ENCODE measurements around the gene GMDS. TPM values are rescaled to one million over a fixed set of nuclear protein-coding genes. Genes with fewer than 3 reads are reported as not detected.

Gene GMDS
- total RNA-seq, 4 donors from 2014 or later = 9.5 to 32.8 (median 22.4) TPM

- Histone ChIP-seq H3K9me3 (no peaks in the 10 kb centered on the region), H3K27ac (no peak overlapping the region), H3K36me3 (no peaks in the 10 kb centered on the region), H3K27me3 (no peaks in the 10 kb centered on the region), H3K4me3 (replicated peaks in 1 of 3) (no peak overlapping the region), H3K4me1 (no peaks in the 10 kb centered on the region)
- 95 to 98% methylated on average over 3 of the region's 3 CpGs for WGBS, 2 donors
- DNase-seq = no peak
- intact Hi-C loops (cut with DNase I) = no loop called here
- TF ChIP-seq CTCF (IDR thresholded peaks at IDR 0.05) (no peak), POLR2A (IDR thresholded peaks at IDR 0.05) (no peak)
Measured at GRCh38 chr6:2254747-2255146, 9.3 kb upstream of the GMDS start.

- WGBS, 2 donors = 94 to 98% methylated on average over 7 of the region's 7 CpGs
- no peak overlapping the region for H3K27ac ChIP-seq
- H3K9me3 ChIP-seq = no peaks in the 10 kb centered on the region
- H3K36me3 ChIP-seq = no peaks in the 10 kb centered on the region
- peaks cover 5 to 11% of the 10 kb centered on the region in 2 donors for H3K4me1 ChIP-seq
- TF ChIP-seq POLR2A (IDR thresholded peaks at IDR 0.05) = no peak
- TF ChIP-seq CTCF (IDR thresholded peaks at IDR 0.05) = no peak
- intact Hi-C loops (cut with DNase I) = loop anchor here (5.0 kb wide), 1 partner anchor 642 kb away; the partner anchor contains the start of gene FOXC1
- no peak overlapping the region for H3K4me3 ChIP-seq (replicated peaks in 1 of 3)
- H3K27me3 ChIP-seq = no peaks in the 10 kb centered on the region
- DNase-seq = no peak
Measured at GRCh38 chr6:2249126-2249525, 3.7 kb upstream of the GMDS start.

DNA sequence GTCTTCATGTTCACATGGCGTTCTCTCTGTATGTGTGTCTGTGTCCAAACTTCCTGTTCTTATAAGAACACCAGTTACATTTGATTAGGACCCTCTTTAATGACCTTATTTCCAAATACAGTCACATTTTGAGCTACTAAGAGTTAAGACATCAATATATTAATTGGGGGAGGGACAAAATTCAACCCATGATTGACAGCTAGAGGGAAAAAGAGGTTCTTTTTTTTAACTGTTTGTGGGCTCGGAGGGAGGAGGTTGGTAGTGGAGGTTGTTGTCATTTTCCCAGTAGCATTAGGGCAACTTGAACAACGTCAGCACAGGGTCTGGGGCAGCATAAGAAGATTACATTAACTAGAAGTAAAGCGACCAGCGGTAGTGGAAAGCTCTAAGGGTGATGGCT lies 2.3 kb upstream of the GMDS start:
- TF ChIP-seq CTCF (IDR thresholded peaks at IDR 0.05) (no peak), POLR2A (IDR thresholded peaks at IDR 0.05) (no peak)
- WGBS, 2 donors = 94 to 96% methylated on average over 5 of the region's 5 CpGs
- intact Hi-C loops (cut with DNase I) = loop anchor here (5.0 kb wide), 1 partner anchor 640 kb away; the partner anchor contains the start of gene FOXC1

GRCh38 chr6:2245877-2246863 lies 765 bp upstream of the GMDS start:
- H3K9me3 ChIP-seq = no peaks in the 10 kb centered on the region
- TF ChIP-seq CTCF (IDR thresholded peaks at IDR 0.05) = no peak
- no peak for TF ChIP-seq POLR2A (IDR thresholded peaks at IDR 0.05)
- no peaks in the 10 kb centered on the region for H3K36me3 ChIP-seq
- 12 to 19% methylated on average over 25 to 31 of the region's 31 CpGs for WGBS, 2 donors
- H3K4me3 ChIP-seq (replicated peaks in 1 of 3) = peak overlapping the region; percentile 1 to 66 (median 58)
- intact Hi-C loops (cut with DNase I) = loop anchor here (5.0 kb wide), 1 partner anchor 639 kb away; the partner anchor contains the start of gene FOXC1
- H3K27me3 ChIP-seq = no peaks in the 10 kb centered on the region
- peak overlapping the region; percentile 76 to 92 (median 86) for H3K27ac ChIP-seq
- DNase-seq = peak; percentile 89 to 90
- H3K4me1 ChIP-seq = peaks cover 5 to 11% of the 10 kb centered on the region in 2 donors

More for the DNA sequence above, 2.3 kb upstream of the GMDS start:
- no peaks in the 10 kb centered on the region for H3K27me3 ChIP-seq
- no peak overlapping the region for H3K4me3 ChIP-seq (replicated peaks in 1 of 3)
- no peaks in the 10 kb centered on the region for H3K9me3 ChIP-seq
- H3K27ac ChIP-seq = no peak overlapping the region
- no peak for DNase-seq
- H3K36me3 ChIP-seq = no peaks in the 10 kb centered on the region
- H3K4me1 ChIP-seq = peaks cover 5 to 11% of the 10 kb centered on the region in 2 donors
